Trophoblast cell (in vitro differentiated cells and primary cell): ENCODE results near the gene CRIM1.
A peak's percentile ranks its signal among the peaks of the same experiment; 100 is the strongest.

ENCODE experiments used
- DNase-seq, 2 donors: peaks; one replicate each; pipeline ENCODE4 v3.0.0-alpha.2; 2016
- H2AFZ ChIP-seq: 2 replicates; pipeline ENCODE4 v1.6.1; 2013; ENCODE audit warnings: low read length, moderate library complexity, mild to moderate bottlenecking; ENCODE audit not compliant: insufficient read depth, poor library complexity
- H2AK5ac ChIP-seq: 2 replicates; pipeline ENCODE4 v1.6.1; 2013; ENCODE audit warnings: mild to moderate bottlenecking, low read length
- H2BK120ac ChIP-seq: 2 replicates; pipeline ENCODE4 v1.6.1; 2013; ENCODE audit warnings: low read length, mild to moderate bottlenecking, moderate library complexity; ENCODE audit not compliant: insufficient read depth, poor library complexity
- H2BK12ac ChIP-seq: 2 replicates; pipeline ENCODE4 v1.6.1; 2013; ENCODE audit warnings: mild to moderate bottlenecking, low read length, moderate library complexity
- H2BK5ac ChIP-seq: 2 replicates; pipeline ENCODE4 v1.6.1; 2013; ENCODE audit warnings: low read length, low read depth, moderate library complexity, mild to moderate bottlenecking; ENCODE audit not compliant: poor library complexity
- H3K14ac ChIP-seq: 2 replicates; pipeline ENCODE4 v1.6.1; 2013; ENCODE audit warnings: mild to moderate bottlenecking, low read length
- H3K18ac ChIP-seq: 2 replicates; pipeline ENCODE4 v1.6.1; 2013; ENCODE audit warnings: mild to moderate bottlenecking, low read length
- H3K23ac ChIP-seq: 2 replicates; pipeline ENCODE4 v1.6.1; 2013; ENCODE audit warnings: low read length
- H3K27ac ChIP-seq: 2 replicates; pipeline ENCODE4 v1.5.1; 2013; ENCODE audit warnings: low read depth, mild to moderate bottlenecking, inconsistent platforms, low read length, moderate library complexity
- H3K27me3 ChIP-seq: 2 replicates; pipeline ENCODE4 v1.6.1; 2013; ENCODE audit warnings: inconsistent platforms, mild to moderate bottlenecking, low read length, moderate library complexity; ENCODE audit not compliant: insufficient read depth
- H3K36me3 ChIP-seq, 2 experiments: 1 replicate in 1 of 2; 2 replicates in 1 of 2; pipeline ENCODE4 v1.6.1; 2013; ENCODE audit warnings: low read length in 2 of 2, mild to moderate bottlenecking in 2 of 2, moderate library complexity in 1 of 2; ENCODE audit not compliant: insufficient read depth in 2 of 2, control insufficient read depth in 1 of 2
- H3K4ac ChIP-seq: 2 replicates; pipeline ENCODE4 v1.6.1; 2013; ENCODE audit warnings: low read depth, mild to moderate bottlenecking, low read length, moderate library complexity
- H3K4me1 ChIP-seq, 2 experiments: 1 replicate in 1 of 2; 2 replicates in 1 of 2; pipeline ENCODE4 v1.6.1; 2013; ENCODE audit warnings: low read length in 2 of 2, mild to moderate bottlenecking in 2 of 2, moderate library complexity in 1 of 2; ENCODE audit not compliant: insufficient read depth in 2 of 2, control insufficient read depth in 1 of 2
- H3K4me2 ChIP-seq: 2 replicates; pipeline ENCODE4 v1.6.1; 2013; ENCODE audit warnings: inconsistent platforms, mild to moderate bottlenecking, low read length, moderate library complexity
- H3K4me3 ChIP-seq: 2 replicates; pipeline ENCODE4 v1.5.1; 2013; ENCODE audit warnings: mild to moderate bottlenecking, low read depth, low read length, inconsistent platforms
- H3K79me1 ChIP-seq: one replicate; pipeline ENCODE4 v1.6.1; 2013; ENCODE audit warnings: low read length
- H3K79me2 ChIP-seq: 2 replicates; pipeline ENCODE4 v1.6.1; 2013; ENCODE audit warnings: low read length, mild to moderate bottlenecking; ENCODE audit not compliant: control insufficient read depth, insufficient read depth, poor library complexity
- H3K9ac ChIP-seq: 2 replicates; pipeline ENCODE4 v1.6.1; 2013; ENCODE audit warnings: mild to moderate bottlenecking, low read length
- H3K9me3 ChIP-seq: 2 replicates; pipeline ENCODE4 v1.6.1; 2013; ENCODE audit warnings: low read depth, mild to moderate bottlenecking, control low read depth, inconsistent platforms, low read length; ENCODE audit not compliant: insufficient read depth
- H4K12ac ChIP-seq: 2 replicates; pipeline ENCODE4 v1.6.1; 2013; ENCODE audit warnings: low read depth, mild to moderate bottlenecking, low read length, moderate library complexity
- H4K8ac ChIP-seq: 2 replicates; pipeline ENCODE4 v1.6.1; 2013; ENCODE audit warnings: low read depth, mild to moderate bottlenecking, low read length, moderate library complexity
- H4K91ac ChIP-seq: one replicate; pipeline ENCODE4 v1.6.1; 2013; ENCODE audit warnings: low read depth, mild to moderate bottlenecking, low read length, moderate library complexity
- WGBS: extraction: QIAGEN DNeasy Blood & Tissue Kit; methylation state at CpG from one replicate; pipeline ENCODE4 v1.1.7; 2013; ENCODE audit warnings: missing lambda C conversion rate; ENCODE audit not compliant: insufficient read length, insufficient coverage; ENCODE audit errors: extremely low coverage; 5-methylcytosine and 5-hydroxymethylcytosine counted together

The CRIM1 gene

GRCh38 chr2:36567711-36568408 is 212.3 kb downstream of the CRIM1 start:
- no peak overlapping the region for H2BK5ac ChIP-seq
- H3K79me1 ChIP-seq = peaks cover 8% of the 10 kb centered on the region
- no CpG with 5 or more reads among the region's 6 CpGs for WGBS
- H3K14ac ChIP-seq = no peak overlapping the region
- H3K27ac ChIP-seq = no peak overlapping the region
- H3K23ac ChIP-seq = no peak overlapping the region
- no peak overlapping the region for H3K4ac ChIP-seq
- H4K8ac ChIP-seq = no peak overlapping the region
- H3K9me3 ChIP-seq = no peaks in the 10 kb centered on the region
- no peaks in the 10 kb centered on the region for H3K27me3 ChIP-seq
- H2AK5ac ChIP-seq = no peak overlapping the region
- no peaks in the 10 kb centered on the region for H3K79me2 ChIP-seq
- no peak overlapping the region for H4K12ac ChIP-seq
- H3K9ac ChIP-seq = no peak overlapping the region
- no peak overlapping the region for H2BK12ac ChIP-seq
- H4K91ac ChIP-seq = no peak overlapping the region
- H2BK120ac ChIP-seq = no peak overlapping the region
- peaks cover 5 to 16% of the 10 kb centered on the region in 2 experiments for H3K4me1 ChIP-seq
- no peak overlapping the region for H3K4me3 ChIP-seq
- no peak overlapping the region for H2AFZ ChIP-seq
- H3K36me3 ChIP-seq = peaks cover 5 to 7% of the 10 kb centered on the region in 2 experiments
- no peak overlapping the region for H3K18ac ChIP-seq
- H3K4me2 ChIP-seq = no peak overlapping the region
- no peak for DNase-seq

GRCh38 chr2:36568516-36569246 is 213.1 kb downstream of the CRIM1 start:
- H2AK5ac ChIP-seq = no peak overlapping the region
- H3K9ac ChIP-seq = no peak overlapping the region
- H3K18ac ChIP-seq = no peak overlapping the region
- H3K23ac ChIP-seq = no peak overlapping the region
- H3K4me1 ChIP-seq = peaks cover 2 to 13% of the 10 kb centered on the region in 2 experiments
- no peak overlapping the region for H2BK120ac ChIP-seq
- H2BK5ac ChIP-seq = peak overlapping the region; percentile 62
- H4K12ac ChIP-seq = no peak overlapping the region
- no peaks in the 10 kb centered on the region for H3K9me3 ChIP-seq
- H3K79me2 ChIP-seq = no peaks in the 10 kb centered on the region
- no peak for DNase-seq
- H3K4ac ChIP-seq = no peak overlapping the region
- no CpG with 5 or more reads among the region's 6 CpGs for WGBS
- H3K27me3 ChIP-seq = no peaks in the 10 kb centered on the region
- no peak overlapping the region for H3K14ac ChIP-seq
- H2AFZ ChIP-seq = no peak overlapping the region
- H3K79me1 ChIP-seq = peaks cover 5% of the 10 kb centered on the region
- no peak overlapping the region for H3K4me3 ChIP-seq
- H3K27ac ChIP-seq = no peak overlapping the region
- no peak overlapping the region for H3K4me2 ChIP-seq
- no peak overlapping the region for H4K8ac ChIP-seq
- no peak overlapping the region for H2BK12ac ChIP-seq
- H3K36me3 ChIP-seq = peaks cover 5 to 7% of the 10 kb centered on the region in 2 experiments
- no peak overlapping the region for H4K91ac ChIP-seq

GRCh38 chr2:36569267-36569856 is 213.8 kb downstream of the CRIM1 start:
- Histone ChIP-seq H3K36me3 (peaks cover 5 to 7% of the 10 kb centered on the region in 2 experiments), H4K8ac (no peak overlapping the region), H3K4me1 (peaks cover 0 to 8% of the 10 kb centered on the region in 2 experiments), H2BK12ac (no peak overlapping the region), H3K79me1 (peaks cover 2% of the 10 kb centered on the region), H3K23ac (no peak overlapping the region), H3K4me3 (no peak overlapping the region), H3K27ac (no peak overlapping the region), H3K79me2 (no peaks in the 10 kb centered on the region), H3K9ac (no peak overlapping the region), H2AK5ac (no peak overlapping the region), H3K4ac (no peak overlapping the region), H3K4me2 (no peak overlapping the region), H3K14ac (no peak overlapping the region), H2BK5ac (no peak overlapping the region), H2AFZ (no peak overlapping the region), H2BK120ac (no peak overlapping the region), H3K18ac (no peak overlapping the region), H4K91ac (no peak overlapping the region), H4K12ac (no peak overlapping the region), H3K27me3 (no peaks in the 10 kb centered on the region), H3K9me3 (no peaks in the 10 kb centered on the region)
- no peak for DNase-seq
- no CpG with 5 or more reads among the region's 3 CpGs for WGBS

GRCh38 chr2:36570416-36570815 is 214.8 kb downstream of the CRIM1 start:
- no peak overlapping the region for H3K23ac ChIP-seq
- H3K18ac ChIP-seq = no peak overlapping the region
- no peak overlapping the region for H2BK5ac ChIP-seq
- WGBS = no CpG with 5 or more reads among the region's 1 CpG
- DNase-seq = no peak
- no peak overlapping the region for H2AFZ ChIP-seq
- no peak overlapping the region for H3K4me3 ChIP-seq
- H2AK5ac ChIP-seq = no peak overlapping the region
- no peak overlapping the region for H4K8ac ChIP-seq
- H3K36me3 ChIP-seq = peaks cover 5 to 8% of the 10 kb centered on the region in 2 experiments
- H3K4me1 ChIP-seq = peaks cover 0 to 3% of the 10 kb centered on the region in 2 experiments
- no peak overlapping the region for H3K4me2 ChIP-seq
- no peak overlapping the region for H2BK12ac ChIP-seq
- H3K27ac ChIP-seq = no peak overlapping the region
- no peaks in the 10 kb centered on the region for H3K9me3 ChIP-seq
- H3K14ac ChIP-seq = no peak overlapping the region
- peaks cover under 1% of the 10 kb centered on the region for H3K79me1 ChIP-seq
- H4K12ac ChIP-seq = no peak overlapping the region
- H3K4ac ChIP-seq = no peak overlapping the region
- H3K9ac ChIP-seq = no peak overlapping the region
- H2BK120ac ChIP-seq = no peak overlapping the region
- no peaks in the 10 kb centered on the region for H3K79me2 ChIP-seq
- H3K27me3 ChIP-seq = no peaks in the 10 kb centered on the region
- H4K91ac ChIP-seq = no peak overlapping the region
